Suprapubic skin (tissue), 4 donors: Measurements from ENCODE around the gene CRHR2. TPM values are rescaled to one million over a fixed set of nuclear protein-coding genes. Genes with fewer than 3 reads are reported as not detected.

Source experiments
- DNase-seq, 2 donors: peaks; one replicate each; pipeline ENCODE4 v3.0.0-alpha.2; 2019; ENCODE audit warnings: low spot score in 2 of 2
- H3K27ac ChIP-seq: fragments of 200-600 bp; sonication (generic); one replicate; pipeline ENCODE4 v1.5.1; 2019
- H3K27me3 ChIP-seq: fragments of 200-600 bp; sonication (generic); one replicate; pipeline ENCODE4 v1.5.1; 2019
- H3K36me3 ChIP-seq: fragments of 200-600 bp; sonication (generic); one replicate; pipeline ENCODE4 v1.5.1; 2019
- H3K4me1 ChIP-seq: fragments of 200-600 bp; sonication (generic); one replicate; pipeline ENCODE4 v1.5.1; 2019
- H3K4me3 ChIP-seq: fragments of 200-600 bp; sonication (generic); one replicate; pipeline ENCODE4 v1.5.1; 2019; ENCODE audit warnings: mild to moderate bottlenecking
- H3K9me3 ChIP-seq: fragments of 200-600 bp; sonication (generic); one replicate; pipeline ENCODE4 v1.5.1; 2019
- CTCF ChIP-seq, 2 donors: fragments of 200-600 bp in 1 of 2; fragments of 450-650 bp in 1 of 2; sonication (generic) in 1 of 2; IDR thresholded peaks; one replicate each; pipeline ENCODE4 v1.5.1; 2016 to 2019; ENCODE audit warnings: antibody characterized with exemption in 2 of 2, mild to moderate bottlenecking in 1 of 2, moderate library complexity in 1 of 2
- EP300 ChIP-seq: sonication (generic); formaldehyde crosslinking; IDR thresholded peaks from one replicate; pipeline ENCODE4 v1.6.1; 2017; ENCODE audit warnings: antibody characterized with exemption
- POLR2A ChIP-seq, 2 donors: fragments of 450-650 bp; IDR thresholded peaks; one replicate each; pipeline ENCODE4 v1.6.1; 2017; ENCODE audit warnings: antibody characterized with exemption in 2 of 2, mild to moderate bottlenecking in 2 of 2, moderate library complexity in 2 of 2
- POLR2AphosphoS5 ChIP-seq, 3 donors: sonication (generic); formaldehyde crosslinking; IDR thresholded peaks; one replicate each; pipeline ENCODE4 v1.6.1; 2017; ENCODE audit warnings: antibody characterized with exemption in 3 of 3
- WGBS: methylation state at CpG from one replicate; pipeline ENCODE4 v1.1.5; 2018; 5-methylcytosine and 5-hydroxymethylcytosine counted together
- total RNA-seq, 4 donors: library from RNA; depleted of rRNA; stranded (reverse); fragments of >200 nt; gene quantifications; one replicate each; pipeline ENCODE4 v1.1.0, GENCODE V29; 2016

Gene CRHR2
- total RNA-seq, 4 donors from 2014 or later, result 0.55 TPM; not detected in 3

GRCh38 chr7:30665043-30665442 lies 17.2 kb downstream of the CRHR2 start:
- TF ChIP-seq CTCF (IDR thresholded peaks at IDR 0.05) (no peak), EP300 (no peak), POLR2AphosphoS5 (IDR thresholded peaks at IDR 0.05) (no peak), POLR2A (IDR thresholded peaks at IDR 0.05) (no peak)
- WGBS, result 76% methylated on average over 8 of the region's 8 CpGs
- H3K4me3 ChIP-seq, result no peak overlapping the region
- H3K9me3 ChIP-seq, result no peaks in the 10 kb centered on the region
- H3K36me3 ChIP-seq, result no peaks in the 10 kb centered on the region
- no peak overlapping the region for H3K27ac ChIP-seq
- H3K4me1 ChIP-seq, result no peaks in the 10 kb centered on the region
- no peak for DNase-seq
- H3K27me3 ChIP-seq, result peaks cover 17% of the 10 kb centered on the region

- no peak for DNase-seq
- 83% methylated on average over 2 of the region's 2 CpGs for WGBS
- Histone ChIP-seq H3K4me3 (no peak overlapping the region), H3K27me3 (peaks cover 17% of the 10 kb centered on the region), H3K4me1 (no peaks in the 10 kb centered on the region), H3K9me3 (no peaks in the 10 kb centered on the region), H3K36me3 (no peaks in the 10 kb centered on the region), H3K27ac (no peak overlapping the region)
- TF ChIP-seq EP300 (no peak), POLR2AphosphoS5 (IDR thresholded peaks at IDR 0.05) (no peak), CTCF (IDR thresholded peaks at IDR 0.05) (no peak), POLR2A (IDR thresholded peaks at IDR 0.05) (no peak)
Measured at GRCh38 chr7:30664184-30664885, 17.9 kb downstream of the CRHR2 start.

DNA sequence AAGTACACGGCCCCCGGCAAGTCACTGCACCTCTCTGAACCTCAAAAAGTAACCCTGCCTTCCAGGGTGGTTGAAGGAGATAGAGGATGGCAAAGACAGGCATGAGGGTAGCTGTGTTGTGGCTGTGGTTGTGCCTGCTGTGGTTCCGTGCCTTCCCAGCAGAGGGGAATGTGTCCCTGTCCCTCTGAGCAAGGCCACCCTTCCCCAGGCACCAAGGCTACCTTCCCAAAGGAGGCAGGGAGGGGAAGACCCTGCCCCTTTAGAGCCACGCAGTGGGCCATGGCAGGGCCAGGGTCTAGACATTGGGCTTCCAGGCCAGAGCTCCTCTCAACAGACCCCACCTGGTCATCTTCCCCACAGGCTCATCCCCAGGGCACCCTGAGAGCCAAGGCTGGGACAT lies 18.8 kb downstream of the CRHR2 start:
- WGBS, result 73% methylated on average over 3 of the region's 4 CpGs

DNA sequence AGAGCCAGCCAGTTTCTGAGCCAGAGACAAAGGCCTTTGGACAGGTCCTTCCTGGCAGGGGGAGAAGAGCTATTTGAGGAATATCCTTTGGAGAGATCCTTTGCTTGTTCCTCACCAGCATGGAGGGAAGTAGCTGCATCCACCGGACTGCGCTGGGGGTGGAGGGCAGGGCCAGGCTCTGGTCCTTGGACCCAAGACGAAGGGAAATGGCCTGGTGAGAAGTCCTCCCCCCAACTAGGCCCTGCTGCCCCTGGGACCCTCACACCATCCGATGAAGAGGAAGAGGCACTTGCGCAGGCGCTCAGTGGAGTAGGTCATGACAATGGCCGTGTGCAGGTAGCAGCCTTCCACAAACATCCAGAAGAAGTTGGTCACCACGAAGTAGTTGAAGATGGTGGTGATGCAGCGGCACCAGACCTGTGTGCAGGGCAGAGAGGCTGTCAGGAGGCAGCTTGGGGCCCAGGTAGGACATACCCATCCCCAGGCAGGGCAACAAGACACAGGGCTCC lies 19.8 kb downstream of the CRHR2 start:
- 89% methylated on average over 9 of the region's 9 CpGs for WGBS
- H3K9me3 ChIP-seq, result no peaks in the 10 kb centered on the region
- TF ChIP-seq EP300, result no peak
- no peak for TF ChIP-seq POLR2A (IDR thresholded peaks at IDR 0.05)
- TF ChIP-seq CTCF (IDR thresholded peaks at IDR 0.05), result no peak
- no peak for TF ChIP-seq POLR2AphosphoS5 (IDR thresholded peaks at IDR 0.05)
- no peaks in the 10 kb centered on the region for H3K36me3 ChIP-seq
- DNase-seq, result no peak
- H3K4me1 ChIP-seq, result no peaks in the 10 kb centered on the region
- no peak overlapping the region for H3K27ac ChIP-seq
- peaks cover 17% of the 10 kb centered on the region for H3K27me3 ChIP-seq
- H3K4me3 ChIP-seq, result no peak overlapping the region

More for the DNA sequence above, 18.8 kb downstream of the CRHR2 start:
- H3K36me3 ChIP-seq, result no peaks in the 10 kb centered on the region
- no peak for DNase-seq
- H3K27me3 ChIP-seq, result peaks cover 17% of the 10 kb centered on the region
- H3K4me3 ChIP-seq, result no peak overlapping the region
- no peak for TF ChIP-seq CTCF (IDR thresholded peaks at IDR 0.05)
- no peak for TF ChIP-seq POLR2AphosphoS5 (IDR thresholded peaks at IDR 0.05)
- no peak for TF ChIP-seq POLR2A (IDR thresholded peaks at IDR 0.05)
- no peaks in the 10 kb centered on the region for H3K9me3 ChIP-seq
- H3K27ac ChIP-seq, result no peak overlapping the region
- H3K4me1 ChIP-seq, result no peaks in the 10 kb centered on the region

- Histone ChIP-seq H3K27ac (no peak overlapping the region), H3K4me1 (no peaks in the 10 kb centered on the region), H3K36me3 (no peaks in the 10 kb centered on the region), H3K9me3 (no peaks in the 10 kb centered on the region), H3K4me3 (no peak overlapping the region), H3K27me3 (peaks cover 17% of the 10 kb centered on the region)
- DNase-seq, result no peak
- 93% methylated on average over 5 of the region's 6 CpGs for WGBS
- TF ChIP-seq EP300 (no peak), CTCF (IDR thresholded peaks at IDR 0.05) (no peak), POLR2AphosphoS5 (IDR thresholded peaks at IDR 0.05) (no peak), POLR2A (IDR thresholded peaks at IDR 0.05) (no peak)
Measured at GRCh38 chr7:30661926-30662325, 20.3 kb downstream of the CRHR2 start.
